Endothelial cell of umbilical vein (primary cell): ENCODE data around the gene PCDH18. TPM values are rescaled to one million over a fixed set of nuclear protein-coding genes. Genes with fewer than 3 reads are reported as not detected.
"Not testable (repeated sequence)": the region's sequence is repeated elsewhere in the genome, so short reads cannot be mapped to it uniquely, and the experiment has no call there.

Experiments used
- BruUV-seq: library from RNA; stranded (reverse); fragments of 400-500 nt; replicated peaks from 2 replicates; lab custom pipeline; 2021; lab: Mats Ljungman, UMichigan
- CTCF ChIA-PET: fragments of 300-600, 350-600 bp; sonication (Branson Sonifier 250); formaldehyde crosslinking; loops from one replicate; lab custom pipeline; 2021; ENCODE audit warnings: antibody characterized with exemption, inconsistent platforms; lab: Charles Lee
- POLR2A ChIA-PET: fragments of 300-600, 350-600 bp; sonication (Branson Sonifier 250); formaldehyde crosslinking; loops from one replicate; lab custom pipeline; 2021; ENCODE audit warnings: antibody characterized with exemption, inconsistent platforms; lab: Charles Lee
- DNase-seq: peaks from one replicate; pipeline ENCODE4 v3.0.0-alpha.2; 2011; ENCODE audit warnings: low read depth, low spot score
- FAIRE-seq: peaks from 2 replicates; lab custom pipeline; 2011; peaks lifted over from hg19 to GRCh38; lab: Jason Lieb, UNC
- H2AFZ ChIP-seq: 2 replicates; pipeline ENCODE4 v1.6.0; 2012; ENCODE audit warnings: low read depth, low read length, control low read depth, inconsistent platforms
- H3K27ac ChIP-seq: 2 replicates; pipeline ENCODE4 v1.5.1; 2011; ENCODE audit warnings: low read depth, mild to moderate bottlenecking, control low read depth, low read length, moderate library complexity; ENCODE audit not compliant: insufficient read depth
- H3K27me3 ChIP-seq, 2 experiments: 2 replicates each; pipeline versions ENCODE4 v1.6.0 to v1.6.1; 2011; ENCODE audit warnings: low read length in 2 of 2, mixed read lengths in 1 of 2; ENCODE audit not compliant: control insufficient read depth in 2 of 2, insufficient read depth in 2 of 2
- H3K36me3 ChIP-seq, 2 experiments: 2 replicates in 1 of 2; 3 replicates in 1 of 2; pipeline ENCODE4 v1.5.1; 2011; ENCODE audit warnings: low read length in 2 of 2, mild to moderate bottlenecking in 1 of 2, moderate library complexity in 1 of 2; ENCODE audit not compliant: control insufficient read depth in 2 of 2, insufficient read depth in 2 of 2; ENCODE audit errors: extremely low read depth in 1 of 2
- H3K4me1 ChIP-seq: 3 replicates; pipeline ENCODE4 v1.5.1; 2011; ENCODE audit warnings: mild to moderate bottlenecking, low read length; ENCODE audit not compliant: control insufficient read depth, insufficient read depth; ENCODE audit errors: extremely low read depth
- H3K4me2 ChIP-seq: 2 replicates; pipeline ENCODE4 v1.6.1; 2011; ENCODE audit warnings: low read length, control low read depth, mixed read lengths; ENCODE audit not compliant: insufficient read depth
- H3K4me3 ChIP-seq, 3 experiments: fragments of 200-600 bp in 1 of 3; sonication (generic), shearing (Covaris generic) in 1 of 3; replicated peaks in 1 of 3; 2 replicates each; pipeline ENCODE4 v1.5.1; 2011 to 2016; ENCODE audit warnings: control low read depth in 3 of 3, low read length in 3 of 3, mild to moderate bottlenecking in 2 of 3, inconsistent platforms in 1 of 3, low read depth in 1 of 3, moderate library complexity in 1 of 3; ENCODE audit not compliant: insufficient read depth in 1 of 3
- H3K79me2 ChIP-seq: 2 replicates; pipeline ENCODE4 v1.6.0; 2012; ENCODE audit warnings: low read length, inconsistent platforms; ENCODE audit not compliant: control insufficient read depth, insufficient read depth
- H3K9ac ChIP-seq: replicated peaks from 2 replicates; pipeline ENCODE3; 2011; ENCODE audit warnings: low read length, control low read depth; ENCODE audit not compliant: insufficient read depth; ENCODE audit errors: extremely low read depth
- H3K9me1 ChIP-seq: replicated peaks from 3 replicates; pipeline ENCODE4 v1.6.0; 2011; ENCODE audit warnings: mild to moderate bottlenecking, low read length; ENCODE audit not compliant: control insufficient read depth, insufficient read depth; ENCODE audit errors: extremely low read depth
- H3K9me3 ChIP-seq: replicated peaks from 2 replicates; pipeline ENCODE4 v1.5.1; 2012; ENCODE audit warnings: low read length, inconsistent platforms; ENCODE audit not compliant: control insufficient read depth, insufficient read depth
- H4K20me1 ChIP-seq: replicated peaks from 2 replicates; pipeline ENCODE3; 2011; ENCODE audit warnings: mild to moderate bottlenecking, low read length; ENCODE audit not compliant: control insufficient read depth, insufficient read depth; ENCODE audit errors: extremely low read depth
- CTCF ChIP-seq, 2 donors: IDR thresholded peaks; 1 replicate in 1 of 2; 2 replicates in 1 of 2; pipeline ENCODE4 v1.5.1; 2011; ENCODE audit warnings: low read length in 2 of 2, mild to moderate bottlenecking in 2 of 2, moderate library complexity in 2 of 2, control low read depth in 1 of 2, inconsistent platforms in 1 of 2, low read depth in 1 of 2; ENCODE audit not compliant: insufficient read depth in 1 of 2; ENCODE audit errors: extremely low read depth in 1 of 2
- EZH2 ChIP-seq: IDR thresholded peaks from 2 replicates; pipeline ENCODE4 v1.6.1; 2012; ENCODE audit warnings: borderline replicate concordance, low read depth, mild to moderate bottlenecking, moderate library complexity, low read length, inconsistent platforms; ENCODE audit not compliant: severe bottlenecking
- FOS ChIP-seq: IDR thresholded peaks from 2 replicates; pipeline ENCODE4 v1.6.1; 2011; ENCODE audit warnings: mild to moderate bottlenecking, low read length, moderate library complexity, borderline replicate concordance; ENCODE audit not compliant: insufficient read depth
- GATA2 ChIP-seq: IDR thresholded peaks from 2 replicates; pipeline ENCODE4 v1.7.0; 2011; ENCODE audit warnings: low read depth, mild to moderate bottlenecking, moderate library complexity, mixed read lengths, low read length; ENCODE audit not compliant: insufficient read length, insufficient read depth
- JUN ChIP-seq: IDR thresholded peaks from 2 replicates; pipeline ENCODE4 v1.6.1; 2011; ENCODE audit warnings: borderline replicate concordance, low read depth; ENCODE audit not compliant: insufficient read length, insufficient read depth
- MAX ChIP-seq: IDR thresholded peaks from 2 replicates; pipeline ENCODE4 v1.6.1; 2011; ENCODE audit not compliant: insufficient read depth, insufficient read length
- MYC ChIP-seq: IDR thresholded peaks from one replicate; pipeline ENCODE4 v1.6.1; 2011; ENCODE audit warnings: mild to moderate bottlenecking, low read depth, low read length
- POLR2A ChIP-seq: IDR thresholded peaks from 2 replicates; pipeline ENCODE4 v1.6.1; 2012; ENCODE audit warnings: low read depth, mild to moderate bottlenecking, control low read depth, low read length
- POLR2AphosphoS5 ChIP-seq: IDR thresholded peaks from 2 replicates; pipeline ENCODE4 v1.6.1; 2012; ENCODE audit warnings: low read depth, mild to moderate bottlenecking, control low read depth, low read length, moderate library complexity; ENCODE audit not compliant: insufficient read depth
- dilution Hi-C: fragments of 300-500 bp; cut with MboI; formaldehyde crosslinking; loops from one replicate; pipeline ENCODE4 v1.15.0; 2019; ENCODE audit warnings: low sequenced_read_pairs; ENCODE audit not compliant: extremely low pct_ligation_motif_present
- intact Hi-C: fragments of 100-400 bp; cut with micrococcal nuclease; formaldehyde crosslinking; loops from one replicate; pipeline ENCODE4 v1.10.0; 2022
- polyA plus RNA-seq, 4 experiments: library from polyadenylated mRNA; depleted of rRNA in 3 of 4; stranded (reverse) in 3 of 4; unstranded in 1 of 4; fragments of >200 nt; gene quantifications; 2 replicates each; pipeline versions ENCODE4 v1.2.1 to v1.2.3, GENCODE V29; 2011 to 2012; ENCODE audit warnings: missing spikeins in 1 of 4
- total RNA-seq: library from RNA; stranded (reverse); gene quantifications from 2 replicates; pipeline ENCODE4 v1.2.3, GENCODE V29; 2021

PCDH18 gene
- total and polyA plus RNA-seq, 2 donors (not counting 3 experiments of a cell fraction or from before 2014, with no cell fraction given) = 1.5 to 2.2 TPM

GRCh38 chr4:137538526-137538925 lies 6.2 kb upstream of the PCDH18 start:
- Histone ChIP-seq H3K27me3 (no peaks in the 10 kb centered on the region), H3K36me3 (no peaks in the 10 kb centered on the region), H4K20me1 (no peaks in the 10 kb centered on the region), H3K4me2 (no peak overlapping the region), H3K4me3 (no peak overlapping the region), H3K4me1 (no peaks in the 10 kb centered on the region), H3K79me2 (no peaks in the 10 kb centered on the region), H3K9ac (no peak overlapping the region), H3K27ac (no peak overlapping the region), H3K9me1 (no peaks in the 10 kb centered on the region), H2AFZ (no peak overlapping the region), H3K9me3 (no peaks in the 10 kb centered on the region)
- dilution Hi-C loops (no loop called here), intact Hi-C loops (loop anchor here (10.0 kb wide), 1 partner anchor 326 kb away; no protein-coding TSS in a partner anchor)
- ChIA-PET POLR2A (no interaction called here), CTCF (no interaction called here)
- BruUV-seq = no TSS peak
- FAIRE-seq = no peak
- TF ChIP-seq FOS (no peak), MYC (no peak), JUN (no peak), GATA2 (no peak), EZH2 (no peak), POLR2AphosphoS5 (no peak), POLR2A (no peak), CTCF (IDR thresholded peaks at IDR 0.05; ENCODE audit: extremely low read depth in 1 of 2, insufficient read depth in 1 of 2, low read depth in 1 of 2, low read length in 2 of 2) (no peak), MAX (no peak)
- DNase-seq = no peak

GRCh38 chr4:137537807-137538206 lies 5.5 kb upstream of the PCDH18 start:
- H3K4me1 ChIP-seq, H3K4me2 ChIP-seq, FAIRE-seq, DNase-seq, H2AFZ ChIP-seq, H3K9me3 ChIP-seq, dilution Hi-C loops, BruUV-seq, POLR2A ChIA-PET, H3K36me3 ChIP-seq, H3K79me2 ChIP-seq, H3K4me3 ChIP-seq, CTCF ChIA-PET, H3K9ac ChIP-seq, H3K27ac ChIP-seq, H3K9me1 ChIP-seq, H4K20me1 ChIP-seq, H3K27me3 ChIP-seq: not testable (repeated sequence)
- intact Hi-C loops = loop anchor here (10.0 kb wide), 1 partner anchor 327 kb away; no protein-coding TSS in a partner anchor
